OCI-LY1 (cell line): ENCODE results near the gene CIAO3.

Experiments
- EZH2 ChIP-seq: fragments of 200-600 bp; sonication (generic), shearing (Covaris generic); IDR thresholded peaks from 2 replicates; pipeline ENCODE4 v1.8.0; 2017; ENCODE audit warnings: borderline replicate concordance, mixed run types, mild to moderate bottlenecking, antibody characterized with exemption, low read length, moderate library complexity, mixed read lengths
- TF ChIP-seq, protein P1 (sequence below): fragments of 200-600 bp; sonication (generic), shearing (Covaris generic); IDR thresholded peaks from 2 replicates; pipeline ENCODE4 v1.5.1; 2017; ENCODE audit warnings: mild to moderate bottlenecking, antibody characterized with exemption, low read length, moderate library complexity, mixed read lengths

DNA sequence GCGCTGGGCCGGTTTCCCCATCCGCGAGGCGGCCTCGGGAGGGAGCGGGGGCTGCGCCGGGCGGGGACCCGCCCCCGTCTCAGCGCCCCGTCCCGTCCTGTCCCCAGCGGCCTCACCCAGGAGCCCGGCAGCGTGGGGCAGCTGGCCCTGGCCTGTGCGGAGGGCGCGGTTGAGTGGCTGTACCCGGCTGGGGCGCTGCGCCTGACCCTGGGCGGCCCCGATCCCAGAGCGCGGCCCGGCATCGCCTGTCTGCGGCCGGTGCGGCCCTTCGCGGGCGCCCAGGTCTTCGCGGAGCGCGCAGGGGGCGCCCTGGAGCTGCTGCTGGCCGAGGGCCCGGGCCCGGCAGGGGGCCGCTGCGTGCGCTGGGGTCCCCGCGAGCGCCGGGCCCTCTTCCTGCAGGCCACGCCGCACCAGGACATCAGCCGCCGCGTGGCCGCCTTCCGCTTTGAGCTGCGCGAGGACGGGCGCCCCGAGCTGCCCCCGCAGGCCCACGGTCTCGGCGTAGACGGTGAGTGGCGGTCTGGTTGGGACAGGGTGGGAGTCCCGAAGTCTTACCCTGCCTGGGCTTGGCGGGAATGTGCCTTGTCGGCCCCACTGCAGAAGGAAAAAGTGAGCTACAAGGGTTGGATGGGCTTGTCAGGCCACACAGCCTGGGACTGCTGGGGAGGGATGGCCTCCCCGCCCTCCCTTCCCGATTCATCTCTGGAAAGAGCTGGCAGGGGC is 25.2 kb downstream of the CIAO3 start:
- no peak for TF ChIP-seq EZH2
- TF ChIP-seq, protein P1, sequence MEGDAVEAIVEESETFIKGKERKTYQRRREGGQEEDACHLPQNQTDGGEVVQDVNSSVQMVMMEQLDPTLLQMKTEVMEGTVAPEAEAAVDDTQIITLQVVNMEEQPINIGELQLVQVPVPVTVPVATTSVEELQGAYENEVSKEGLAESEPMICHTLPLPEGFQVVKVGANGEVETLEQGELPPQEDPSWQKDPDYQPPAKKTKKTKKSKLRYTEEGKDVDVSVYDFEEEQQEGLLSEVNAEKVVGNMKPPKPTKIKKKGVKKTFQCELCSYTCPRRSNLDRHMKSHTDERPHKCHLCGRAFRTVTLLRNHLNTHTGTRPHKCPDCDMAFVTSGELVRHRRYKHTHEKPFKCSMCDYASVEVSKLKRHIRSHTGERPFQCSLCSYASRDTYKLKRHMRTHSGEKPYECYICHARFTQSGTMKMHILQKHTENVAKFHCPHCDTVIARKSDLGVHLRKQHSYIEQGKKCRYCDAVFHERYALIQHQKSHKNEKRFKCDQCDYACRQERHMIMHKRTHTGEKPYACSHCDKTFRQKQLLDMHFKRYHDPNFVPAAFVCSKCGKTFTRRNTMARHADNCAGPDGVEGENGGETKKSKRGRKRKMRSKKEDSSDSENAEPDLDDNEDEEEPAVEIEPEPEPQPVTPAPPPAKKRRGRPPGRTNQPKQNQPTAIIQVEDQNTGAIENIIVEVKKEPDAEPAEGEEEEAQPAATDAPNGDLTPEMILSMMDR, result peak; percentile 13; the same call in 1 of the 2 replicates
